ENCODE results near the gene FHL3.

The FHL3 gene

GRCh38 chr1:38012363-38013226, 7.3 kb upstream of the FHL3 start, which contains the start of gene UTP11:
Gene UTP11 (plus strand): TSS chr1:38012734. CDS start chr1:38012803, 69 bp downstream.
- peak; percentile 91 for DNase-seq

GRCh38 chr1:38009841-38010180, 4.5 kb upstream of the FHL3 start:
- no peak for DNase-seq

GRCh38 chr1:38009088-38009840, 4.0 kb upstream of the FHL3 start:
- peak; percentile 75 for DNase-seq

GRCh38 chr1:38006008-38006828, 904 bp upstream of the FHL3 start:
- DNase-seq: no peak

- DNase-seq: no peak
Measured at GRCh38 chr1:38004284-38005108, 818 bp downstream of the FHL3 start.

GRCh38 chr1:38003261-38004250, 1.8 kb downstream of the FHL3 start:
- DNase-seq: no peak

GRCh38 chr1:38000529-38001455, 4.5 kb downstream of the FHL3 start:
- DNase-seq: no peak

GRCh38 chr1:38000233-38000528, 5.1 kb downstream of the FHL3 start:
- no peak for DNase-seq

GRCh38 chr1:37999430-38000232, 5.7 kb downstream of the FHL3 start:
- DNase-seq: no peak

GRCh38 chr1:37998913-37999429, 6.3 kb downstream of the FHL3 start:
- no peak for DNase-seq

GRCh38 chr1:37998089-37998808, 7.1 kb downstream of the FHL3 start:
- no peak for DNase-seq

- DNase-seq: no peak
Measured at GRCh38 chr1:37997256-37998088, 7.8 kb downstream of the FHL3 start.

- peak; percentile 54 for DNase-seq
Measured at GRCh38 chr1:37995751-37996345, 9.5 kb downstream of the FHL3 start.

- DNase-seq: no peak
Measured at GRCh38 chr1:37994886-37995566, 10.3 kb downstream of the FHL3 start.

GRCh38 chr1:37989361-37989930, 15.9 kb downstream of the FHL3 start:
- peak; percentile 48 for DNase-seq

GRCh38 chr1:37987679-37988078, 17.6 kb downstream of the FHL3 start:
- DNase-seq: no peak
